Prostate gland (tissue), 2 donors: Measurements from ENCODE around the gene FAXC. TPM values are rescaled to one million over a fixed set of nuclear protein-coding genes. Genes with fewer than 3 reads are reported as not detected.

Experiments used
- DNase-seq: peaks from one replicate; pipeline ENCODE4 v3.0.0-alpha.2; 2019; ENCODE audit warnings: low spot score
- H3K27ac ChIP-seq, 2 donors: fragments of 200-600 bp; sonication (generic); 2 replicates each; pipeline ENCODE4 v1.5.1; 2017 to 2019
- H3K27me3 ChIP-seq: fragments of 200-600 bp; sonication (generic); replicated peaks from 2 replicates; pipeline ENCODE4 v1.5.1; 2019; ENCODE audit not compliant: insufficient read depth
- H3K36me3 ChIP-seq, 2 donors: fragments of 200-600 bp; sonication (generic); 1 replicate in 1 of 2; 2 replicates in 1 of 2; pipeline versions ENCODE4 v1.5.1 to v1.8.1; 2017 to 2019
- H3K4me1 ChIP-seq: fragments of 200-600 bp; sonication (generic); replicated peaks from 2 replicates; pipeline ENCODE4 v1.5.1; 2019
- H3K4me3 ChIP-seq, 2 donors: fragments of 200-600 bp; sonication (generic); 2 replicates each; pipeline ENCODE4 v1.5.1; 2017 to 2019
- H3K9me3 ChIP-seq: fragments of 200-600 bp; sonication (generic); 2 replicates; pipeline ENCODE4 v1.5.1; 2017
- CTCF ChIP-seq, 4 experiments: fragments of 200-600 bp in 2 of 4; fragments of 450-650 bp in 2 of 4; sonication (generic) in 2 of 4; IDR thresholded peaks; 1 replicate in 3 of 4; 2 replicates in 1 of 4; pipeline ENCODE4 v1.5.1; 2016 to 2019; ENCODE audit warnings: antibody characterized with exemption in 4 of 4, mild to moderate bottlenecking in 2 of 4, moderate library complexity in 2 of 4
- POLR2A ChIP-seq: fragments of 450-650 bp; IDR thresholded peaks from one replicate; pipeline ENCODE4 v1.6.1; 2016; ENCODE audit warnings: antibody characterized with exemption, mild to moderate bottlenecking
- POLR2AphosphoS5 ChIP-seq: sonication (generic); formaldehyde crosslinking; IDR thresholded peaks from one replicate; pipeline ENCODE4 v1.6.1; 2017; ENCODE audit warnings: antibody characterized with exemption
- WGBS: methylation state at CpG from one replicate; pipeline ENCODE4 v1.1.5; 2018; 5-methylcytosine and 5-hydroxymethylcytosine counted together
- intact Hi-C: fragments of 100-400 bp; cut with DNase I; formaldehyde crosslinking; loops from one replicate; pipeline ENCODE4 v1.14.2; 2022
- total RNA-seq, 2 donors: library from RNA; depleted of rRNA; stranded (reverse); fragments of >200 nt; gene quantifications; one replicate each; pipeline ENCODE4 v1.1.0, GENCODE V29; 2016

The FAXC gene
- total RNA-seq, 2 donors from 2014 or later = 6.5 to 14.7 TPM

GRCh38 chr6:99296261-99296660 is 53.2 kb downstream of the FAXC start:
- Histone ChIP-seq H3K27me3 (no peaks in the 10 kb centered on the region), H3K27ac (no peak overlapping the region), H3K9me3 (no peaks in the 10 kb centered on the region), H3K4me3 (no peak overlapping the region), H3K36me3 (no peaks in the 10 kb centered on the region), H3K4me1 (no peaks in the 10 kb centered on the region)
- TF ChIP-seq POLR2AphosphoS5 (no peak), POLR2A (no peak), CTCF (IDR thresholded peaks at IDR 0.05) (no peak)
- intact Hi-C loops = no loop called here
- no peak for DNase-seq
- WGBS = 91% methylated on average over 5 of the region's 5 CpGs

GRCh38 chr6:99295276-99295675 is 54.2 kb downstream of the FAXC start:
- no peak for DNase-seq
- 91% methylated on average over 3 of the region's 3 CpGs for WGBS
- no peaks in the 10 kb centered on the region for H3K36me3 ChIP-seq
- H3K27ac ChIP-seq = no peak overlapping the region
- H3K9me3 ChIP-seq = no peaks in the 10 kb centered on the region
- no peaks in the 10 kb centered on the region for H3K27me3 ChIP-seq
- no peaks in the 10 kb centered on the region for H3K4me1 ChIP-seq
- H3K4me3 ChIP-seq = no peak overlapping the region
- intact Hi-C loops = no loop called here
- TF ChIP-seq POLR2AphosphoS5 = no peak
- no peak for TF ChIP-seq CTCF (IDR thresholded peaks at IDR 0.05)
- TF ChIP-seq POLR2A = no peak

- no peaks in the 10 kb centered on the region for H3K9me3 ChIP-seq
- no peak overlapping the region for H3K4me3 ChIP-seq
- WGBS = 95% methylated on average over 6 of the region's 6 CpGs
- TF ChIP-seq POLR2AphosphoS5 (no peak), POLR2A (no peak), CTCF (IDR thresholded peaks at IDR 0.05) (no peak)
- DNase-seq = no peak
- H3K27me3 ChIP-seq = no peaks in the 10 kb centered on the region
- no peaks in the 10 kb centered on the region for H3K36me3 ChIP-seq
- no peaks in the 10 kb centered on the region for H3K4me1 ChIP-seq
- intact Hi-C loops = no loop called here
- no peak overlapping the region for H3K27ac ChIP-seq
Observed at GRCh38 chr6:99294786-99295185, 54.7 kb downstream of the FAXC start.

GRCh38 chr6:99289701-99290100 is 59.8 kb downstream of the FAXC start:
- intact Hi-C loops = no loop called here
- Histone ChIP-seq H3K36me3 (no peaks in the 10 kb centered on the region), H3K27ac (no peak overlapping the region), H3K27me3 (no peaks in the 10 kb centered on the region), H3K4me1 (no peaks in the 10 kb centered on the region), H3K4me3 (no peak overlapping the region), H3K9me3 (no peaks in the 10 kb centered on the region)
- WGBS = 69% methylated on average over 2 of the region's 2 CpGs
- DNase-seq = no peak
- TF ChIP-seq POLR2AphosphoS5 = no peak
- no peak for TF ChIP-seq CTCF (IDR thresholded peaks at IDR 0.05)
- TF ChIP-seq POLR2A = no peak

GRCh38 chr6:99288668-99289067 is 60.8 kb downstream of the FAXC start:
- TF ChIP-seq CTCF (IDR thresholded peaks at IDR 0.05) (no peak), POLR2AphosphoS5 (no peak), POLR2A (no peak)
- H3K4me3 ChIP-seq = no peak overlapping the region
- intact Hi-C loops = no loop called here
- no peaks in the 10 kb centered on the region for H3K27me3 ChIP-seq
- no peaks in the 10 kb centered on the region for H3K4me1 ChIP-seq
- H3K27ac ChIP-seq = no peak overlapping the region
- no peaks in the 10 kb centered on the region for H3K9me3 ChIP-seq
- no peaks in the 10 kb centered on the region for H3K36me3 ChIP-seq
- 96% methylated on average over 4 of the region's 4 CpGs for WGBS
- no peak for DNase-seq
